ENCODE data around the gene SAMM50.

DNA sequence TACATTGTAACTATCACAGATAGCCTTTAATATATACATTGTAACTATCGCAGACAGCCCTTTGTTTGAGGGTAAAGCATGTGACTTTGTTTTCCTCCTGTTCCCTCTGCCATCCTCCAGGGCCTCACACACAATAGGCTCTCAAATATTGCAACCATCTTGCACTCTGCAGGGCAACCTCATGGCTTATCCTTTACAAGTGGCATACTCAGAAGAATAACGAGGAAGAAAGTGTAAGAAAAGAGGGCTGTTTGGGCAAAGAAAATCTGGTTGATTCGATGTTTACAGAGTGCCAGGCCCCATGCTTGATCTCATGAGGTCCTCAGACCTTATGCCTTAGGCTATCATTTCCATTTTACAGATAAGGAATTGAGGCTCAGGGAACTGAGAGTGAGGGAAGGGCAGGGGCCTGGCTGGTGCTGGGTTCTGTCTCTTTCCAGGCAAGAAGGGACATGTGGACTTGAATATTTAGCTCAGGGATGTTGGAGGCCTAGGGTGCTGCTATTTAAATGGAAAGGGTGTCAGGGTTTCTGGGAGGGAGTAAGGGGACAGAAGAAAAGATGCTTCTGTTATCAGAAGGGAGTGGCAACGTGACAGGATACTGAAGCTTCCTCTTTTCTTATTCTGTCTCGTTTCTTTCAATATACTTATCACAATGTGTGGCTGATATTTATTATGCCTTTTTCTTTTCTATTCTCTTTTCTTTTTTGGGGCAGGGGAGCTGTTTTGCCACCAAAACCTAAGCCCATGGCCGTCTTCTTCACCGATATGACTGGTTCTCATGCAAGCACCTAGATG lies 1.1 kb upstream of the SAMM50 start:
- TF ChIP-seq CTCF (conservative IDR thresholded peaks at IDR 0.05 in 1 of 2, IDR thresholded peaks at IDR 0.05 in 1 of 2; ENCODE audit: low read depth in 1 of 2, low read length in 2 of 2): no peak
- TF ChIP-seq EZH2 (IDR thresholded peaks at IDR 0.05; ENCODE audit: low read length, missing control alignments): no peak
